TTC549 (cell line): ENCODE results near the gene CEP57L1.
"Not testable (repeated sequence)": the region's sequence is repeated elsewhere in the genome, so short reads cannot be mapped to it uniquely, and the experiment has no call there.

ENCODE experiments used
- FAIRE-seq: peaks from 2 replicates; lab custom pipeline; 2012; peaks lifted over from hg19 to GRCh38; lab: Jason Lieb, UNC

The CEP57L1 gene

GRCh38 chr6:109112663-109113062, 17.4 kb downstream of the CEP57L1 start:
- FAIRE-seq = not testable (repeated sequence)

- no peak for FAIRE-seq
Measured at GRCh38 chr6:109117346-109118035, 22.2 kb downstream of the CEP57L1 start.

- FAIRE-seq = no peak
Measured at GRCh38 chr6:109118337-109118736, 23.0 kb downstream of the CEP57L1 start.

DNA sequence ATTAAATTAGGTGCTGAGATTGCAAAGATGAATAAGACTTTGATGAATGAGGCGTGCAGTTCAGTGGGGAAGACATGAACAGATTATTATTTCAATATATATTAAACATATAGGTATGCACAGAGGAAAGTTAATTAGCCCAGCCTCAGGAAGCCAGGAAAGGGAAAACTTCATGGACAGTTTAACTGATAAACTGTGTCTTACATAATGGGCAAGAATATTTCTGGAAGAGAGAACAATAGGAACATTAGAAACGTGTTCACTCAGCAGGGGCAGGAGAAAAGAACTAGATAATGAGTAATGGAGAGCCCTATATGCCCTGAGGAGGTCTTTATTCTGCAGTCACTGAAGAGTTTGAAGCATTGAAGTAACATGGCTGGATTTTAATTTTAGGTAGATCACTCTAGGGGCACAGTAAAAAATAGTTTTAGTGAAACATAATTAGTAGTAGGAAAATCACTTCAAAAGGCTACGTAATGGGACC, 23.6 kb downstream of the CEP57L1 start:
- FAIRE-seq = no peak

GRCh38 chr6:109121411-109121810, 26.1 kb downstream of the CEP57L1 start:
- no peak for FAIRE-seq

GRCh38 chr6:109124219-109124618, 28.9 kb downstream of the CEP57L1 start:
- FAIRE-seq = no peak

DNA sequence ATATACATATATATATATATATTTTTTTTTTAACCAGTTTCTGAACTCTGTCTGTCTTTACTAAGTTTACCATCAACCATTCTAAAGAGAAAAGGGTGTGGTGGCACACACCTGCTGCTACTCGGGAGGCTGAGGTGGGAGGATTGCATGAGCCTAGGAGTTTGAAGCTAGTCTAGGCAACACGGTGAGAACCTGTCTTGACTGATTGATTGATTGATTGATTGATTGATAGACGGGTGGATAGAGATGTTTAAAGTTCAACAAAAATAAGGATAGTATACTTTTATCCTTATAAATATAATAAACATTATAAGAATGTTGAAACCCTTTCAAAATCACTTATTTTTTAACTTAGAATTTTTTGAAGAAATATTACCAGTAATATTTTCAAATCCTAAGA, 30.2 kb downstream of the CEP57L1 start:
- peak; percentile 54 for FAIRE-seq

GRCh38 chr6:109130065-109130464, 34.8 kb downstream of the CEP57L1 start:
- no peak for FAIRE-seq

GRCh38 chr6:109135600-109135999, 40.3 kb downstream of the CEP57L1 start:
- not testable (repeated sequence) for FAIRE-seq

GRCh38 chr6:109136039-109136438, 40.7 kb downstream of the CEP57L1 start:
- not testable (repeated sequence) for FAIRE-seq

- FAIRE-seq = not testable (repeated sequence)
Measured at GRCh38 chr6:109136530-109136929, 41.2 kb downstream of the CEP57L1 start.

DNA sequence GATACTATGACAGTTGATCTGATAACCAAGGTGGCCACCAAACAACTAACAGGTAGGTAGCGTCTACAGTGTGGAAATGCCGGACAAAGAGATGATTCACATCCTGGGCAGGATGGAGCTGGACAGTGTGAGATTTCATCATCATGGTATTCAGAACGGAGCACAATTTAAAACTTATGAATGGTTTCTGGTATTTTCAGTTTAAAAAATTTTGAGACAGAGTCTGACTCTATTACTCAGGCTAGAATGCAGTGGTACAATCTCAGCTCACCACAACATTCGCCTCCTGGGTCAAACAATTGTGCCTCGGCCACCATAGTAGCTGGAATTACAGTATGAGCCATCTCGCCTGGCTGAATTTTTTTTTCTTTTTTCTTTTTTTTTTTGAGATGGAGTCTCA, 43.8 kb downstream of the CEP57L1 start:
- no peak for FAIRE-seq

DNA sequence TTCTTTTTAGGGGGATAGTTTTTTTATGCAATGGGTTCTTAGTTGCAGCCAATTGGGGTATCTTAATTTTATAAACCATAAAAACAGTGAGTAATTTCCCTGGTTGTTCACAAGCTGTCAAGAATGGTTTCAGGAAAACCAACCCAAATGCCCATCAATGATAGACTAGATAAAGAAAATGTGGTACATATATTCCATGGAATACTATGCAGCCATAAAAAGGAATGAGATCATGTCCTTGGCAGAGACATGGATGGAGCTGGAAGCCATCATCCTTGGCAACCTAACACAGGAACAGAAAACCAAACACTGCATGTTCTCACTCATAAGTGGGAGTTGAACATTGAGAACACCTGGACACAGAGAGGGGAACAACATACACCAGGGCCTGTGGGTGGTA, 46.8 kb downstream of the CEP57L1 start:
- not testable (repeated sequence) for FAIRE-seq

- no peak for FAIRE-seq
Measured at GRCh38 chr6:109143191-109143590, 47.9 kb downstream of the CEP57L1 start.

DNA sequence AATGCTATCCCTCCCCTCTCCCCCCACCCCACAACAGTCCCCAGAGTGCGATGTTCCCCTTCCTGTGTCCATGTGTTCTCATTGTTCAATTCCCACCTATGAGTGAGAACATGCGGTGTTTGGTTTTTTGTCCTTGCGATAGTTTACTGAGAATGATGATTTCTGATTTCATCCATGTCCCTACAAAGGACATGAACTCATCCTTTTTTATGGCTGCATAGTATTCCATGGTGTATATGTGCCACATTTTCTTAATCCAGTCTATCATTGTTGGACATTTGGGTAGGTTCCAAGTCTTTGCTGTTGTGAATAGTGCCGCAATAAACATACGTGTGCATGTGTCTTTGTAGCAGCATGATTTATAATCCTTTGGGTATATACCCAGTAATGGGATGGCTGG, 52.9 kb downstream of the CEP57L1 start:
- not testable (repeated sequence) for FAIRE-seq

DNA sequence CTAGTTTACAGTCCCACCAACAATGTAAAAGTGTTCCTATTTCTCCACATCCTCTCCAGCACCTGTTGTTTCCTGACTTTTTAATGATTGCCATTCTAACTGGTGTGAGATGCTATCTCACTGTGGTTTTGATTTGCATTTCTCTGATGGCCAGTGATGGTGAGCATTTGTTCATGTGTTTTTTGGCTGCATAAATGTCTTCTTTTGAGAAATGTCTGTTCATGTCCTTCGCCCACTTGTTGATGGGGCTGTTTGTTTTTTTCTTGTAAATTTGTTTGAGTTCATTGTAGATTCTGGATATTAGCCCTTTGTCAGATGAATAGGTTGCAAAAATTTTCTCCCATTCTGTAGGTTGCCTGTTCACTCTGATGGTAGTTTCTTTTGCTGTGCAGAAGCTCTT, 53.4 kb downstream of the CEP57L1 start:
- not testable (repeated sequence) for FAIRE-seq

- no peak for FAIRE-seq
Measured at GRCh38 chr6:109153752-109154151, 58.4 kb downstream of the CEP57L1 start.

DNA sequence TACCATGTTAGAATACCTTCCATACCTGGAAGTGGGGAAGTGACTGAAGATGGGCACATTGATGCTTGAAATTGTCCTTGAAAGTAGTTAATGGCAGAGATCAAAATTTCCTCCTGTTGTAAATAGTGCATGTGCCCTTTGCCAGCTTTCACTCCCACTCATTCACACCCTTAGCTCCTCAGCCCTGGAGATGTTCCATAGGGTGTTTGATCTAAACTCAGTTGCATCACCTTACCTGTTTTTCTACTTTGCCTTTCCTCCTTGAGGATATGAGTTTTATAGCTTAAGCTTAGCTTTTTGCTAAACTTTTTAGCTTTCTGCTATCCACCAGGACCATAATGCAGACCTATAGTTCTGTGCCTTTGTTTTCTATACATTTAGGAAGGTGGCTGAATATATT, 69.0 kb downstream of the CEP57L1 start:
- FAIRE-seq = no peak

DNA sequence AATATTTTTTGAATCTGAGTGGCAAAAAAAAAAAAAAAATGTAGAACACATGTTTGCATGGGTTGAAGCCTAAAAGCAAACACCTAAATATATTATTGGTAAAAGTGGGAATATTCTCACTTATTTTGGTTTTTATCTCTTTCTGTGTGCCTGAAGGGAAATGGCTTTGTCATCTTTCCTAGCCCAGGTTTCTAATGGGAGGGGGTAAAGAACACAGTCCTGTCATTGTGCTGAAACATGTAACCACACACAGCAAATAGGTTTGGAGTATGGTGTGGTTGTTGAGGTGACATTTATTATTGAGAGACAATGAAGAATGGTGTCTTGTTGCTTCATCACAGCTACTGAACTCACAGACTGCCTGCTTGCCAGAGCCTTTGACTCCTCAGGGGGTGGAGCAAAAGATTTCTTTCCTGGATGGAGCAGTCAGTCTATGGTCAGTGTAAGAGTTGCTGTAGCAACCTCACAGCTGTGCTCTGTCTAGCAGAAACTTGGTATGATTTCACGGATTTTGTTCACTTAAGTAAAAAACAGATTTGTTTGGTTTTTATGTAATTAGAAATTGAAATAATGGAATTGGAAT, 70.2 kb downstream of the CEP57L1 start:
- no peak for FAIRE-seq

DNA sequence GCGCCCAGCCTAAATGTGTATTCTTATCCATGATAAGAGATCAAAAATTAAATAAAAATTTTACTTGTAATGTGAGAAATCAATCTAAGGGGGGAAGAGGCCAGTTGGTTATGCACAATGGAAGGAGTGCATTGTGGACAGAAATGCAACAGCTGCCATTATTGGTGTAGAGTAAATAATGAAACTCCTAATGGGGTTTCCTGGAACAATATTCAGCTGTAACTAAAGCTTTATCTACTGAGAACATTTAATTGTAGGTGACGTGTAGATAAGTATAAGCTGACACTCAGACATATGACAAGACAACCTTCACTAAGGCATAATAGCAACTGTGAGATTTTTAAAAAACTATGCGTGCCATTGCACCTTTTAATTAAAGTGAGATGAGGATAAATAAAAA, 71.4 kb downstream of the CEP57L1 start:
- no peak for FAIRE-seq

- no peak for FAIRE-seq
Measured at GRCh38 chr6:109167562-109167961, 72.3 kb downstream of the CEP57L1 start.

DNA sequence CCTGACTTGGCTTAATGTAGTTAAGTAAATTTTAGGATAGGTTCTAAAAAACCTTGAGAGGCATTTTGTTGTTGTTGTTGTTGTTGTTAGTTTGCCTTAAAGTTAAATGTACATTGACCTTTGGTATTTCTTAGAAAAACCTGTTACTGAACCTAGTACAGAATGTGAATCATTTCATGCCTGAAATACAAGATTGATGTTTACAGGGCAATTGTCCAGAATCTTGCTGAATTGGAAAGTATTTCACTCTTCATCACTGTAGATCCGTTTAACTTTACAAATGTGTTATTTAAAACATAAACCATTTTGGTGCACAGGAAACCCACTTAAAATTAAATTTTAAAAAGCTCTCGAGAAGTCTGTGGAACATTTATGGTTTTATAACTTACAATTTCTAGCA, 75.0 kb downstream of the CEP57L1 start:
- no peak for FAIRE-seq

DNA sequence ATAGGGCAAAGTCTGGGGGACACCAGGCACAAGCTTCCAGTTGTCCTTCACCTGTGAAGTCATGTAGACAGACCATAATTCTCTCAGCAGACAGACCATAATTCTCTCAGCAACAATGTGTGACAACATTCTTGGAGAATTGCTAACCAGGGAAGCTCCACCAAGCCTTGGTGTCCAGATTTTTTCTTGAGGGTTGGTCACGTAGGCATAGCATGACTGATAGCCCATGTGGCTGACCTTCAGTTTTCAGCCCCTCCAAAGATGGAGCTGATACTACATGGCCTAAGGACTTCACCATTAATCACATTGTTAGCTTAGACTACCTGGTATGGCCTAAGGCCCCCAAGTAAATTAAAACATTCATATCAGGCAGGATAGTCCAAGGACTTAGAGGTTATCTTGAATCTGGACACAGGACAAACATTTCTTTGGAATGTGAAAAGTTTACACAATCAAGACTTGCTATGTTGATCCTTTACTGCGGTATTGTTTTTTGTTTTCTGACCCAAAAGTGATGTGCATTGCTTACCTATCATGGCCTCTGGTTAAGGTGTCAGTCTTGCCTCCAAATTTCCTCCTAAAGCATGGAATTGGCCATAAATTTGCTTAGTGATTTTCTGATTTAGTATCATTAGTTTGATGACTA, 76.9 kb downstream of the CEP57L1 start:
- no peak for FAIRE-seq

DNA sequence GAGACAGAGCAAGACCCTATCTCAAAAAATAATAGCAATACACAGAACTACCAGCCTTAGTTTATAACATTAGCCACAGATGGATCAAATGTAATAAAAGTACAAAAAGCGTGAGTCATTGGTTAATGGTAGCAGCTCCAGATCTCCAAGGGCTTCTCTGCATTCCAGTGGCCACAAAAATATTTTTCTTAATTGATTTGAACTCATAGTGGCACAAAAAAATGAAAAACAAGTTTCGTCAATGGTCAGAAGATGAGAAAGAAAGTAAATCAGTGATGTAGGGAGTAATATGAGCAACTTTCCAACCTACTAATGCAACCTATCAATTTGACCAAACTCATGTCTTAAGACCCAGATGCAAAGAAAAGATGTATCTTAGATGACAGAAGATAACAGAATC, 79.6 kb downstream of the CEP57L1 start:
- no peak for FAIRE-seq
